ENCODE results near the gene CADM1. TPM values are rescaled to one million over a fixed set of nuclear protein-coding genes. Genes with fewer than 3 reads are reported as not detected.

Gene CADM1
- total and polyA plus RNA-seq, 2 donors (not counting 3 experiments of a cell fraction or from before 2014, with no cell fraction given) = 0.52 to 2.6 TPM

DNA sequence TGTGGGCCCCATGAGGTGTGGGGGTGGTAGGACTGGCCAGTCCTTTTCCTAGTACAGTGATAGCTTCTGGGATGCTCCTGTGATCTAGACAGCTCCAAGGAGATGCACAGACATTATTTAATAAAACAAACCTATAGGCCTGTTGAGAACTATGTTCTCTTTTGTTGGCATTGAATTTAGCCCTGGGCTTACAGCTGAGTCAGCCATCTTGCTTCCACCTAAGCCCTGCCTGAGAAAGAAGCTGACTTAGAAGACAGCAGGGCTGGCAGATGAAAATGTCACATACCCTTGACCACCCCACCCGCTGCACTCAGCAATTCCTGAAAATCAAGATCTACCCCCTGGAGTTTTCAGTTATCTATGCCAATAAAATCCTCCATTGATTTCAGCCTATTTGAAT, 353.2 kb downstream of the CADM1 start:
- no peaks in the 10 kb centered on the region for H3K79me2 ChIP-seq (ENCODE audit: control insufficient read depth, insufficient read depth, low read length)
- ChIA-PET POLR2A (no interaction called here), CTCF (no interaction called here)
- no peak overlapping the region for H3K4me2 ChIP-seq (ENCODE audit: insufficient read depth, low read length)
- no peak overlapping the region for H3K4me3 ChIP-seq (replicated peaks in 1 of 3; ENCODE audit: insufficient read depth in 1 of 3, low read depth in 1 of 3, low read length in 3 of 3)
- BruUV-seq (replicated peaks) = no TSS peak
- DNase-seq (ENCODE audit: low read depth, low spot score) = no peak
- dilution Hi-C loops (cut with MboI; ENCODE audit: extremely low pct_ligation_motif_present, low sequenced_read_pairs) = no loop called here
- H3K9me1 ChIP-seq (replicated peaks; ENCODE audit: control insufficient read depth, extremely low read depth, insufficient read depth, low read length) = no peaks in the 10 kb centered on the region
- no peak overlapping the region for H2AFZ ChIP-seq (ENCODE audit: low read depth, low read length)
- FAIRE-seq = no peak
- H4K20me1 ChIP-seq (replicated peaks; ENCODE audit: control insufficient read depth, extremely low read depth, insufficient read depth, low read length) = no peaks in the 10 kb centered on the region
- H3K27me3 ChIP-seq (ENCODE audit: control insufficient read depth in 2 of 2, insufficient read depth in 2 of 2, low read length in 2 of 2) = no peaks in the 10 kb centered on the region
- no peaks in the 10 kb centered on the region for H3K4me1 ChIP-seq (ENCODE audit: control insufficient read depth, extremely low read depth, insufficient read depth, low read length)
- intact Hi-C loops (cut with micrococcal nuclease) = no loop called here
- no peaks in the 10 kb centered on the region for H3K9me3 ChIP-seq (replicated peaks; ENCODE audit: control insufficient read depth, insufficient read depth, low read length)
- H3K9ac ChIP-seq (replicated peaks; ENCODE audit: extremely low read depth, insufficient read depth, low read length) = no peak overlapping the region
- TF ChIP-seq GATA2 (IDR thresholded peaks at IDR 0.05; ENCODE audit: insufficient read depth, insufficient read length, low read depth, low read length) (no peak), POLR2A (IDR thresholded peaks at IDR 0.05; ENCODE audit: low read depth, low read length) (no peak), MYC (IDR thresholded peaks at IDR 0.05; ENCODE audit: low read depth, low read length) (no peak), FOS (IDR thresholded peaks at IDR 0.05; ENCODE audit: borderline replicate concordance, insufficient read depth, low read length) (no peak), EZH2 (IDR thresholded peaks at IDR 0.05; ENCODE audit: borderline replicate concordance, low read depth, low read length, severe bottlenecking) (no peak), JUN (IDR thresholded peaks at IDR 0.05; ENCODE audit: borderline replicate concordance, insufficient read depth, insufficient read length, low read depth) (no peak), POLR2AphosphoS5 (IDR thresholded peaks at IDR 0.05; ENCODE audit: insufficient read depth, low read depth, low read length) (no peak)
- TF ChIP-seq, protein P1, sequence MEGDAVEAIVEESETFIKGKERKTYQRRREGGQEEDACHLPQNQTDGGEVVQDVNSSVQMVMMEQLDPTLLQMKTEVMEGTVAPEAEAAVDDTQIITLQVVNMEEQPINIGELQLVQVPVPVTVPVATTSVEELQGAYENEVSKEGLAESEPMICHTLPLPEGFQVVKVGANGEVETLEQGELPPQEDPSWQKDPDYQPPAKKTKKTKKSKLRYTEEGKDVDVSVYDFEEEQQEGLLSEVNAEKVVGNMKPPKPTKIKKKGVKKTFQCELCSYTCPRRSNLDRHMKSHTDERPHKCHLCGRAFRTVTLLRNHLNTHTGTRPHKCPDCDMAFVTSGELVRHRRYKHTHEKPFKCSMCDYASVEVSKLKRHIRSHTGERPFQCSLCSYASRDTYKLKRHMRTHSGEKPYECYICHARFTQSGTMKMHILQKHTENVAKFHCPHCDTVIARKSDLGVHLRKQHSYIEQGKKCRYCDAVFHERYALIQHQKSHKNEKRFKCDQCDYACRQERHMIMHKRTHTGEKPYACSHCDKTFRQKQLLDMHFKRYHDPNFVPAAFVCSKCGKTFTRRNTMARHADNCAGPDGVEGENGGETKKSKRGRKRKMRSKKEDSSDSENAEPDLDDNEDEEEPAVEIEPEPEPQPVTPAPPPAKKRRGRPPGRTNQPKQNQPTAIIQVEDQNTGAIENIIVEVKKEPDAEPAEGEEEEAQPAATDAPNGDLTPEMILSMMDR (IDR thresholded peaks at IDR 0.05; ENCODE audit: extremely low read depth in 1 of 2, insufficient read depth in 1 of 2, low read depth in 1 of 2, low read length in 2 of 2) = no peak
- TF ChIP-seq, protein P2, sequence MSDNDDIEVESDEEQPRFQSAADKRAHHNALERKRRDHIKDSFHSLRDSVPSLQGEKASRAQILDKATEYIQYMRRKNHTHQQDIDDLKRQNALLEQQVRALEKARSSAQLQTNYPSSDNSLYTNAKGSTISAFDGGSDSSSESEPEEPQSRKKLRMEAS (IDR thresholded peaks at IDR 0.05; ENCODE audit: insufficient read depth, insufficient read length) = no peak
- H3K27ac ChIP-seq (ENCODE audit: insufficient read depth, low read depth, low read length) = no peak overlapping the region
- H3K36me3 ChIP-seq (ENCODE audit: control insufficient read depth in 2 of 2, extremely low read depth in 1 of 2, insufficient read depth in 2 of 2, low read length in 2 of 2) = no peaks in the 10 kb centered on the region
